ENCODE measurements around the gene PIP5K1A. TPM values are rescaled to one million over a fixed set of nuclear protein-coding genes. Genes with fewer than 3 reads are reported as not detected.
A peak's percentile ranks its signal among the peaks of the same experiment; 100 is the strongest.

Gene PIP5K1A
- polyA plus RNA-seq (2013, experiment 1 of 4): 93.4 TPM
- 96.9 TPM for polyA plus RNA-seq (2013, experiment 2 of 4)
- 69.3 TPM for polyA plus RNA-seq (2013, experiment 3 of 4)
- 79.6 TPM for polyA plus RNA-seq (2013, experiment 4 of 4)

- Histone ChIP-seq H3K27ac (ENCODE audit: insufficient read depth, low read depth, low read length, poor library complexity, severe bottlenecking) (peak within 1 kb of the TSS; percentile 86), H3K4me1 (ENCODE audit: control insufficient read depth, insufficient read depth, low read length) (peaks cover 5% of the 10 kb centered on the region), H3K27me3 (ENCODE audit: control insufficient read depth, insufficient read depth, low read length, poor library complexity, severe bottlenecking) (no peaks in the 10 kb centered on the region), H3K36me3 (ENCODE audit: control insufficient read depth, insufficient read depth, low read length) (peaks cover 6% of the 10 kb centered on the region), H3K9me3 (ENCODE audit: control insufficient read depth, low read length) (no peaks in the 10 kb centered on the region), H3K4me3 (ENCODE audit: insufficient read depth, low read depth, low read length) (peak within 1 kb of the TSS; percentile 74)
- 0% methylated on average over 60 of the region's 60 CpGs for WGBS, 2 experiments
These were observed at the start of gene PIP5K1A for GRCh38 chr1:151198254-151199127. TSS of gene PIP5K1A (plus strand) at chr1:151198552. CDS start at chr1:151198997, 445 bp downstream.

GRCh38 chr1:151156515-151156819 is 41.9 kb upstream of the PIP5K1A start, which contains the start of gene TNFAIP8L2:
TSS of gene TNFAIP8L2 (plus strand) at chr1:151156649. CDS start at chr1:151158698, 2,049 bp downstream.
- Histone ChIP-seq H3K27ac (ENCODE audit: insufficient read depth, low read depth, low read length, poor library complexity, severe bottlenecking) (no peak within 1 kb of the TSS), H3K27me3 (ENCODE audit: control insufficient read depth, insufficient read depth, low read length, poor library complexity, severe bottlenecking) (no peaks in the 10 kb centered on the region), H3K36me3 (ENCODE audit: control insufficient read depth, insufficient read depth, low read length) (peaks cover 10% of the 10 kb centered on the region), H3K4me3 (ENCODE audit: insufficient read depth, low read depth, low read length) (no peak within 1 kb of the TSS), H3K4me1 (ENCODE audit: control insufficient read depth, insufficient read depth, low read length) (no peaks in the 10 kb centered on the region), H3K9me3 (ENCODE audit: control insufficient read depth, low read length) (no peaks in the 10 kb centered on the region)
- 64 to 67% methylated on average over 4 of the region's 4 CpGs for WGBS, 2 experiments

- Histone ChIP-seq H3K9me3 (ENCODE audit: control insufficient read depth, low read length) (no peaks in the 10 kb centered on the region), H3K27me3 (ENCODE audit: control insufficient read depth, insufficient read depth, low read length, poor library complexity, severe bottlenecking) (no peaks in the 10 kb centered on the region), H3K4me1 (ENCODE audit: control insufficient read depth, insufficient read depth, low read length) (no peaks in the 10 kb centered on the region), H3K36me3 (ENCODE audit: control insufficient read depth, insufficient read depth, low read length) (peaks cover 15% of the 10 kb centered on the region), H3K27ac (ENCODE audit: insufficient read depth, low read depth, low read length, poor library complexity, severe bottlenecking) (no peak overlapping the region), H3K4me3 (ENCODE audit: insufficient read depth, low read depth, low read length) (no peak overlapping the region)
- WGBS, 2 experiments: 92 to 93% methylated on average over 6 of the region's 6 CpGs
These were observed 41.3 kb upstream of the PIP5K1A start for GRCh38 chr1:151157067-151157531.

GRCh38 chr1:151158326-151158725 is 40.0 kb upstream of the PIP5K1A start:
- Histone ChIP-seq H3K9me3 (ENCODE audit: control insufficient read depth, low read length) (no peaks in the 10 kb centered on the region), H3K4me1 (ENCODE audit: control insufficient read depth, insufficient read depth, low read length) (no peaks in the 10 kb centered on the region), H3K4me3 (ENCODE audit: insufficient read depth, low read depth, low read length) (no peak overlapping the region), H3K27ac (ENCODE audit: insufficient read depth, low read depth, low read length, poor library complexity, severe bottlenecking) (no peak overlapping the region), H3K27me3 (ENCODE audit: control insufficient read depth, insufficient read depth, low read length, poor library complexity, severe bottlenecking) (no peaks in the 10 kb centered on the region), H3K36me3 (ENCODE audit: control insufficient read depth, insufficient read depth, low read length) (peaks cover 15% of the 10 kb centered on the region)
- WGBS, 2 experiments: 93 to 96% methylated on average over 5 of the region's 5 CpGs

GRCh38 chr1:151158751-151159251 is 39.6 kb upstream of the PIP5K1A start:
- no peaks in the 10 kb centered on the region for H3K4me1 ChIP-seq (ENCODE audit: control insufficient read depth, insufficient read depth, low read length)
- H3K4me3 ChIP-seq (ENCODE audit: insufficient read depth, low read depth, low read length): no peak overlapping the region
- H3K36me3 ChIP-seq (ENCODE audit: control insufficient read depth, insufficient read depth, low read length): peaks cover 15% of the 10 kb centered on the region
- 93 to 95% methylated on average over 22 of the region's 22 CpGs for WGBS, 2 experiments
- H3K27me3 ChIP-seq (ENCODE audit: control insufficient read depth, insufficient read depth, low read length, poor library complexity, severe bottlenecking): no peaks in the 10 kb centered on the region
- H3K27ac ChIP-seq (ENCODE audit: insufficient read depth, low read depth, low read length, poor library complexity, severe bottlenecking): no peak overlapping the region
- H3K9me3 ChIP-seq (ENCODE audit: control insufficient read depth, low read length): no peaks in the 10 kb centered on the region

- Histone ChIP-seq H3K4me3 (ENCODE audit: insufficient read depth, low read depth, low read length) (no peak overlapping the region), H3K9me3 (ENCODE audit: control insufficient read depth, low read length) (no peaks in the 10 kb centered on the region), H3K27ac (ENCODE audit: insufficient read depth, low read depth, low read length, poor library complexity, severe bottlenecking) (no peak overlapping the region), H3K4me1 (ENCODE audit: control insufficient read depth, insufficient read depth, low read length) (peaks cover 5% of the 10 kb centered on the region), H3K36me3 (ENCODE audit: control insufficient read depth, insufficient read depth, low read length) (peaks cover 15% of the 10 kb centered on the region), H3K27me3 (ENCODE audit: control insufficient read depth, insufficient read depth, low read length, poor library complexity, severe bottlenecking) (no peaks in the 10 kb centered on the region)
These were observed 39.0 kb upstream of the PIP5K1A start for GRCh38 chr1:151159373-151159772.

GRCh38 chr1:151164732-151165280 is 33.5 kb upstream of the PIP5K1A start:
- Histone ChIP-seq H3K27ac (ENCODE audit: insufficient read depth, low read depth, low read length, poor library complexity, severe bottlenecking) (peak overlapping the region; percentile 9), H3K36me3 (ENCODE audit: control insufficient read depth, insufficient read depth, low read length) (peaks cover 7% of the 10 kb centered on the region), H3K4me1 (ENCODE audit: control insufficient read depth, insufficient read depth, low read length) (peaks cover 16% of the 10 kb centered on the region), H3K4me3 (ENCODE audit: insufficient read depth, low read depth, low read length) (peak overlapping the region; percentile 95), H3K27me3 (ENCODE audit: control insufficient read depth, insufficient read depth, low read length, poor library complexity, severe bottlenecking) (no peaks in the 10 kb centered on the region), H3K9me3 (ENCODE audit: control insufficient read depth, low read length) (no peaks in the 10 kb centered on the region)
- WGBS, 2 experiments: 39 to 40% methylated on average over 11 of the region's 11 CpGs

- H3K9me3 ChIP-seq (ENCODE audit: control insufficient read depth, low read length): no peaks in the 10 kb centered on the region
- H3K4me3 ChIP-seq (ENCODE audit: insufficient read depth, low read depth, low read length): peak overlapping the region; percentile 95
- H3K36me3 ChIP-seq (ENCODE audit: control insufficient read depth, insufficient read depth, low read length): peaks cover 7% of the 10 kb centered on the region
- peaks cover 16% of the 10 kb centered on the region for H3K4me1 ChIP-seq (ENCODE audit: control insufficient read depth, insufficient read depth, low read length)
- H3K27ac ChIP-seq (ENCODE audit: insufficient read depth, low read depth, low read length, poor library complexity, severe bottlenecking): peak overlapping the region; percentile 72
- WGBS, 2 experiments: 3% methylated on average over 15 of the region's 15 CpGs
- no peaks in the 10 kb centered on the region for H3K27me3 ChIP-seq (ENCODE audit: control insufficient read depth, insufficient read depth, low read length, poor library complexity, severe bottlenecking)
These were observed 33.0 kb upstream of the PIP5K1A start for GRCh38 chr1:151165281-151165737.

- WGBS, 2 experiments: 0% methylated on average over 38 of the region's 38 CpGs
- Histone ChIP-seq H3K4me3 (ENCODE audit: insufficient read depth, low read depth, low read length) (peak within 1 kb of the TSS; percentile 95), H3K36me3 (ENCODE audit: control insufficient read depth, insufficient read depth, low read length) (peaks cover 7% of the 10 kb centered on the region)
These were observed 32.4 kb upstream of the PIP5K1A start, which contains the start of the genes LYSMD1 and SCNM1 for GRCh38 chr1:151165738-151166504. TSS of gene LYSMD1 (minus strand) at chr1:151165902. CDS start at chr1:151165258, 644 bp downstream. TSS of gene SCNM1 (plus strand) at chr1:151166144. CDS start at chr1:151166153, 9 bp downstream.

More at GRCh38 chr1:151165738-151166504, 32.4 kb upstream of the PIP5K1A start, which contains the start of the genes LYSMD1 and SCNM1:
- peaks cover 16% of the 10 kb centered on the region for H3K4me1 ChIP-seq (ENCODE audit: control insufficient read depth, insufficient read depth, low read length)
- no peaks in the 10 kb centered on the region for H3K9me3 ChIP-seq (ENCODE audit: control insufficient read depth, low read length)
- peak within 1 kb of the TSS; percentile 72 for H3K27ac ChIP-seq (ENCODE audit: insufficient read depth, low read depth, low read length, poor library complexity, severe bottlenecking)
- no peaks in the 10 kb centered on the region for H3K27me3 ChIP-seq (ENCODE audit: control insufficient read depth, insufficient read depth, low read length, poor library complexity, severe bottlenecking)

Measured in ectodermal cell (in vitro differentiated cells).